ENCODE data around the gene ASB18.

- TF ChIP-seq CTCF (conservative IDR thresholded peaks at IDR 0.05; ENCODE audit: low read depth in 2 of 2) = no peak
- no peak for TF ChIP-seq REST (IDR thresholded peaks at IDR 0.05; ENCODE audit: unreplicated experiment)
- no peak for TF ChIP-seq POLR2AphosphoS5 (IDR thresholded peaks at IDR 0.05; ENCODE audit: low read depth)
- TF ChIP-seq EZH2 (IDR thresholded peaks at IDR 0.05; ENCODE audit: low read depth, unreplicated experiment) = peak; percentile 60
- no peak for TF ChIP-seq EZH2phosphoT487 (IDR thresholded peaks at IDR 0.05; ENCODE audit: unreplicated experiment)
- no peak for TF ChIP-seq JUNB (IDR thresholded peaks at IDR 0.05; ENCODE audit: unreplicated experiment)
- no peak for TF ChIP-seq ZNF462 (CRISPR knock-in tag; IDR thresholded peaks at IDR 0.05)
- TF ChIP-seq NANOG (IDR thresholded peaks at IDR 0.05; ENCODE audit: borderline replicate concordance) = no peak
- TF ChIP-seq CREB1 (CRISPR knock-in tag; IDR thresholded peaks at IDR 0.05; ENCODE audit: low read depth) = no peak
- TF ChIP-seq STAT1 (IDR thresholded peaks at IDR 0.05; ENCODE audit: unreplicated experiment) = no peak
- no peak for TF ChIP-seq ETS1 (IDR thresholded peaks at IDR 0.05)
Measured at GRCh38 chr2:236162882-236163470, 101.2 kb downstream of the ASB18 start.

Data from GM23338 (cell line).